ENCODE measurements around the gene CPZ. TPM values are rescaled to one million over a fixed set of nuclear protein-coding genes. Genes with fewer than 3 reads are reported as not detected.

The CPZ gene
- polyA plus RNA-seq (2012; ENCODE audit: insufficient read depth, insufficient read length, low read depth), result 2.1 TPM

DNA sequence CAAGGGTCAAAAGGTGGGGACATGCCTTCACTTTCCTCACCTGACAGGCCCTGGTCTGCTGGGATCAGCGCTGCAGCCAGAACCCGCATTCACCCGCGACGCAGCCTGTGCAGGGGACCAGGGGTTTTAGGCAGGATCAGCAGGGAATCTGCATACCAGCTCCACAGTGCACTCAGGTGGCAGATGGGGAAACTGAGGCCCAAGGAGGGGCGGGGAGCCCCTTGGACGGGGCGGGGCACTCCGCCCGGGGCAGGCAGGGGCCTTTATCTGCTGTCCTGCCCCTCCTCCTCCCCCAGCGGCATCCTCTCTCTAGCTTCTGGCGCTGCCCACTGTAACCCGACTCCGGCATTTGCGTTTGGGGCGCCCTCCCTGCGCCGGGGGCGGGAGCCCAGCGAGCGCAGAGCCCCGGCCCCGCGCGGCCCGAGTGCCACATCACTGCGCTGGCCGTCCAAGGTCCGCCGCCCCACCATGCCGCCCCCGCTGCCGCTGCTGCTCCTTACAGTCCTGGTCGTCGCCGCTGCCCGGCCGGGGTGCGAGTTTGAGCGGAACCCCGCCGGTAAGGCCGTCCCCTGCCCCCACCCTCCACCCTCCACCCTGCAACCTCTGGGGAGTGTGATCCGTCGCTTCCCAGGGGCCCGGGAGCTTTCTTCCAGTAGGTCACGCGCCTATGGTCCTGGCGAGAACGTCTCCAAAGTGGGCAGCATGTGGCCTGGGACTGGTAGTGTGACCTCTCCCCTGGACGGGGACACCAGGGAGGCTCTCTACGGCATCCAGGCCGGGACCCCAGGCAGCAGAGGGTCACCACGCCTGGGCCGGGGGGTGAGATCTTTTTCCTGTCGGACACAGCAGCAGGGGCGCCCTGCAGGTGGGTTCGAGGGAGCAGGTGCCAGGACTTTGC, at the start of gene CPZ:
TSS of gene CPZ (plus strand) at position 400 of the 898 bp plus-strand sequence. CDS start at position 469, 69 bp downstream.
- Histone ChIP-seq H3K4me1 (no peaks in the 10 kb centered on the region; the same call in none of the 2 replicates), H3K36me3 (no peaks in the 10 kb centered on the region), H3K27me3 (peaks cover 20% of the 10 kb centered on the region), H3K9me3 (no peaks in the 10 kb centered on the region), H3K4me3 (ENCODE audit: low read depth, low read length) (no peak within 1 kb of the TSS)
- no peak for TF ChIP-seq CTCF (IDR thresholded peaks at IDR 0.05; ENCODE audit: low read depth, low read length)
- no peak for DNase-seq

DNA sequence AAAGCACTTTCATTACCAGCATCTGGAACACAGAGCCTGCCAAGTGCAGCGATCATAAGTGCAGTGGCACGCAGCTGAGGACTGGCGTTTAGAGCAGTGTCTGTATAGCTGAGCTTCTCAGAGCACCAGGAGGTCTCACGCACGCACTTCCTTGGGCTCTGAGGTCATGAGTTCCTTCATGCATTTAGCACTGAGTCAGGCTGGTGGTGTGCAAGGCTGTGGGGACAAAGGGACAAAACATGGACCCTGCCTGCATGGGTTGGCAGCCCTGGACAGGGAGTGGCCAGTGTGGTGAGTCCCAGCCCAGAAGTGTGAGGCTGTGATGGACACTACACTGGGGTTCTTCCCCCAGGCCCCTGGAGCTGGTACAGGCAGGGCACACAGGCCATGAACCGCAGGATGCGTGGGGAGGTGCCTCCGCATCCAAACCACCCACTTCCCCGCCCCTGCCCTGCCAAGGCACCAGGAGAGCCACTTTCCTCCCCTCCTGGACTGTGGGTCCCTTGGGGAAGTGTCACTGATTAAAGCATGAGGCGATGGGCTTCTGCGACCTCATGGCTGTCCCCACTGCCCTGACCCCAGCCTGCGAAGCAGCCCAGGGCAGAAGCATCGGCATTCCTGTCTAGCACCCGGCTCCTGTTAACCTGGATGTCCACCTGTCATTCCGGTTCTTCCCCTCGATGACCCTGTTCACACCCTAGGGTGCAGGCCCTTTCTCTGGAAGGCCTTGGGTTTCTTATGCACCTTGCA, 49.6 kb upstream of the CPZ start:
- Histone ChIP-seq H3K36me3 (no peaks in the 10 kb centered on the region), H3K4me3 (ENCODE audit: low read depth, low read length) (no peak overlapping the region), H3K27me3 (no peaks in the 10 kb centered on the region), H3K9me3 (no peaks in the 10 kb centered on the region), H3K4me1 (no peaks in the 10 kb centered on the region)
- no peak for TF ChIP-seq CTCF (IDR thresholded peaks at IDR 0.05; ENCODE audit: low read depth, low read length)
- DNase-seq, result no peak

GRCh38 chr4:8543623-8544022, 48.9 kb upstream of the CPZ start:
- H3K4me3 ChIP-seq (ENCODE audit: low read depth, low read length), result no peak overlapping the region
- no peaks in the 10 kb centered on the region for H3K36me3 ChIP-seq
- no peaks in the 10 kb centered on the region for H3K9me3 ChIP-seq
- no peaks in the 10 kb centered on the region for H3K4me1 ChIP-seq
- no peak for DNase-seq
- H3K27me3 ChIP-seq, result no peaks in the 10 kb centered on the region
- TF ChIP-seq CTCF (IDR thresholded peaks at IDR 0.05; ENCODE audit: low read depth, low read length), result no peak

DNA sequence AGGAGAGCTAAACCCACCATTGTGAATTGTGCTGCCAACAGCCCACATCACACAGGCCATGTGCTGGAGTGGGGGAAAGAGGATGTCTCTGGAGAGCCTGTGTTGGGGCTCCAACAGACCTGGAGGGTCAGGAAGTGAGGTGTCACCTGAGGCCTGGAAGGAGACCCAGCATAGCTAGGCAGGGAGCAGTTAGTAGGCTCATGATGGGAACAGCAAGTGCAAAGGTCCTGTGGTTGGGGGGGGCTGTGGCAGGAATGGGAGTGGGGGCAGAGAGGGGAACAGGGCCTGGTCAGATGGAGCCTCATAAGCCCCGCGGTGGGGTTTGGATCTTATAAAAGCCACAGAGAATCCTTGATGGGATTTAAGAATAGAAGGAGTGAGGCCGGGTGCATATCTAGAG, 48.3 kb upstream of the CPZ start:
- DNase-seq, result no peak
- Histone ChIP-seq H3K36me3 (no peaks in the 10 kb centered on the region), H3K4me3 (ENCODE audit: low read depth, low read length) (no peak overlapping the region), H3K9me3 (no peaks in the 10 kb centered on the region), H3K27me3 (no peaks in the 10 kb centered on the region), H3K4me1 (no peaks in the 10 kb centered on the region)
- no peak for TF ChIP-seq CTCF (IDR thresholded peaks at IDR 0.05; ENCODE audit: low read depth, low read length)

- TF ChIP-seq CTCF (IDR thresholded peaks at IDR 0.05; ENCODE audit: low read depth, low read length), result no peak
- Histone ChIP-seq H3K36me3 (no peaks in the 10 kb centered on the region), H3K4me1 (no peaks in the 10 kb centered on the region), H3K9me3 (no peaks in the 10 kb centered on the region), H3K4me3 (ENCODE audit: low read depth, low read length) (no peak overlapping the region), H3K27me3 (no peaks in the 10 kb centered on the region)
- no peak for DNase-seq
Observed at GRCh38 chr4:8544741-8545438, 47.7 kb upstream of the CPZ start.

Data from BE2C (cell line).